HS-27A (cell line): ENCODE measurements around the gene SLC26A8.
"Not testable (repeated sequence)": the region's sequence is repeated elsewhere in the genome, so short reads cannot be mapped to it uniquely, and the experiment has no call there.

Source experiments
- DNase-seq: peaks from one replicate; pipeline ENCODE4 v3.0.0-alpha.2; 2012; ENCODE audit warnings: low read depth, missing footprints

SLC26A8 gene

DNA sequence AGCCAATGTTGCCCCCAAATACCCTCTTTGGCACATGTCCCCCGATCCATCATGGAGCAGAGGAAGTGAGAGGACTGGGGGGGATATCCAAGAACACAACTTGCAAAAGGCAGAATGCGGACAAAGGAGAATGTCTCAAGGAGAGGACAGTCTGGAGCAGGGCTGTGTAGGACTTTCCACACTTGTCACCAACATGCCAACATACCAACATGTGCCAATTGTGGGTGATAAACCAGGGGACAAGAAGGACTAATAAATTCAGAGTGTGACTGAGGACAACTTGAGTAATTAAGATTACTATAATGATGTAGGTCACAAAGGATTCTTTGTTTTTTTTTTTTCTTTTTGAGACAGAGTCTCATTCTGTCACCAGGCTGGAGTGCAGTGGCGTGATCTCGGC lies 8.8 kb downstream of the SLC26A8 start:
- no peak for DNase-seq

- DNase-seq, result no peak
Measured at GRCh38 chr6:36000451-36000850, 24.0 kb downstream of the SLC26A8 start.

DNA sequence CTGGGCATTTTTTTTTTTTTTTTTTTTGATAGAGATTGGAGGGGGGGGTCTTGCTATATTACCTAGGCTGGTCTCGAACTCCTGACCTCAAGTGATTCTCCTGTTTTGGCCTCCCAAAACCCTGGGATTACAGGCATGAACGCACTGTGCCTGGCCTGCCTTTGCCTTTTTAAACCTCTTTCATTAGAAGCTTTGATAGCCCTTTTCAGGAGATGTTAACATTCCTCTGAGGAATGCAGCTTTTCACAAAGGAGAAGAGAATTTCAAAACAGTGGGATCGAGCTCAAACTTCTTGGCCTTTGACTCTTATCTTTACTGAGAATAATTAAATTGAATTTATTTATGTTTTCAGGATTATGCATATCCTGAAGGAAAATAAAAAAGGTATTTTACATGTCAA lies 31.3 kb downstream of the SLC26A8 start:
- DNase-seq, result no peak

DNA sequence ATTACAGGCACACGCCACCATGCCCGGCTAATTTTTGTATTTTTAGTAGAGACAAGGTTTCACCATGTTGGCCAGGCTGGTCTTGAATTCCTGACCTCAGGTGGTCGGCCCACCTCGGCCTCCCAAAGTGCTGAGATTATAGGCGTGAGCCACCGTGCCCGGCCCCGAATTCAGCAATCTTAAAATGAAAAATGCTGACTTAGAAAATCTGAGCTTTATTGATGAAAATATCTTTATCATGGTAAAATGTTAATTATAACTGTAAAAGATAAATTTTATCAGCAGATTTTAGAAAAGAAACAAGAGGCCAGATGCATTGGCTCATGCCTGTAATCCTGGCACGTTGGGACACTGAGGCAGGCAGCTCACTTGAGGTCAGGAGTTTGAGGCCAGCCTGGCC lies 36.4 kb downstream of the SLC26A8 start:
- not testable (repeated sequence) for DNase-seq

GRCh38 chr6:35984701-35985100 lies 39.7 kb downstream of the SLC26A8 start:
- no peak for DNase-seq

DNA sequence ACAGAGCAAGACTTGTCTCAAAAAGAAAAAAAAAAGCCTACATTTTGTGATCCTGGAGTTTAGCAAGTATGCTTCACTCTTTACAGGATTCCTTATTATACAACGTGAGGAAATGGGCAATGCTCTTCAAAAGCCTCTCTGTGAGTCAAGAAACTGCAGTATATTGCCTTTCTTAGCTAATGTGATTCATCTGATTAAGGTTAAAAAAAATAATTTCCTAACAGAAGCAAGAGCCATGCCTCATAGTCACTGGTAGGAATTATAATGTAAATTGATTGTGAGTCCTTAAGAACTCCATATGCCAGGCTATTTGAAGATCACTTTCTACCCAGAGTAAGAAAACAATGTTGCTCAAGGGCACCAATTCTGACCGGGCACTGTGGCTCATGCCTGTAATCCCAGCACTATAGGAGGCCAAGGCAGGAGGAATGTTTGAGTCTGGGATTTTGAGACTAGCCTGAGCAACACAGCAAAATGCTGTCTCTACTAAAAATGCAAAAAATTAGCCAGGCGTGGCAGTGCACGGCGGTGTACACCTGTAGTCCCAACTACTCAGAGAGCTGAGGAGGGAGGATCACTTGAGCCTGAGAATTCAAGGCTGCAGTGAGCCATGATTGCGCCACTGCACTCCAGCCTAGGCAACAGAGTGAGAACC lies 43.3 kb downstream of the SLC26A8 start:
- DNase-seq, result no peak

GRCh38 chr6:35980126-35980525 lies 44.3 kb downstream of the SLC26A8 start:
- not testable (repeated sequence) for DNase-seq

DNA sequence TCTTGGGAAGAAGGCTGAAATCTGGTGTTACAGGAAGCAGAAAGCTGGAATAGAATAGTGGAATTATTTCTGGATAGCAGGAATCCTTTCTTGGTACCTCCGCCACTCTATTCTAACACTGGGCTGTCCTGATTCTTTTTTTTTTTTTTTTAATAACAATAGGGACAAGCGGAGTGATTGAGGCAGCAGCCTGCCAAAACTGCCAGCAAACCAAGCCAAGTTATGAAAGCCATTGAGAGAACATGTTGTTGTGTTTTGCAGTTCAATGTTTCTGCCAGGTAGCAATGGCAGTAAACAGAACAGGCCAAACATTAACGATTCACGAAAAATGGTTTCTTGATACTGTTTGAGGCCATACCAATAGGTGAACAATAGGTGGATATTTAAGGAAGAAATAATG lies 47.1 kb downstream of the SLC26A8 start:
- no peak for DNase-seq

- no peak for DNase-seq
Measured at GRCh38 chr6:35973670-35974222, 50.7 kb downstream of the SLC26A8 start.

- no peak for DNase-seq
Measured at GRCh38 chr6:35972471-35973367, 51.7 kb downstream of the SLC26A8 start.

DNA sequence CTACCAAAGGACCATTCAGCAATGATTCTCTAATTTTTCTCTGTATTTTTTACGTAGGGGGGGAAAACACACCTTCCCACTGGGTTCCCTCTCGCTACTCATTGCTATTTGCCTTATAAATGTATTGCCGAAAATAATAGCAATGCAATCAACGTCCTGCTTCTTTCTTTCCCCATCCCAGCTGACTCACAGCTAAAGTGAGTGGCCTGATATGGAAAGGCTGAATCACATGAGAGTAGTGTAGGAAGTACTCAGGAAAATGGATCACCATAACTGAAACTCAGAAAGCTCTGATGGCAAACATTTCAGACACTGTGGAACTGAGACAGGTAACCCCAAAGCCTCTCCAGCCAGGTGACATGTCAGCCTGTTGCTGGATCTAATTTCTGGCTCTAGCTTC lies 54.3 kb downstream of the SLC26A8 start:
- DNase-seq, result no peak

DNA sequence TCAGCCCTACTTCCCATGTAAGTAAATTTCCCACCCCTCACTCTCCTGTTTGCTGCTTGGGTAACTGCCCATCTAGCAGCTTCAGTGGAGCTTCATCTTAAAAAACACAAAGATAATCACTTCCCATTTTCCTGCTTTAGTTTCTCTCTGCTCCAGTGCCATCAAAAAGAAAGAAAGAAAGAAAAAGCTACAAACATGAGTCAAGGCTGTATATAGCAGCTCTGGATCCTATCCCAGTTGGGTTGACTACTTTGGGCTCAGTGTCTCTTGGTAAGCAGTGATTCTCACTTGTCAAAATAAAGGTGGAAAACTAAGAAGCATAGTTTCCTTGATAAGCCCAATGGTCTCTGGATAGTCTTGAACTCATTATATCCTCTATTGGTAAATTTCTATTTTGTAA lies 54.8 kb downstream of the SLC26A8 start:
- no peak for DNase-seq

- DNase-seq, result no peak
Measured at GRCh38 chr6:35968821-35969220, 55.6 kb downstream of the SLC26A8 start.

- DNase-seq, result no peak
Measured at GRCh38 chr6:35967076-35967774, 57.2 kb downstream of the SLC26A8 start.

GRCh38 chr6:35962779-35963560 lies 61.5 kb downstream of the SLC26A8 start:
- no peak for DNase-seq

DNA sequence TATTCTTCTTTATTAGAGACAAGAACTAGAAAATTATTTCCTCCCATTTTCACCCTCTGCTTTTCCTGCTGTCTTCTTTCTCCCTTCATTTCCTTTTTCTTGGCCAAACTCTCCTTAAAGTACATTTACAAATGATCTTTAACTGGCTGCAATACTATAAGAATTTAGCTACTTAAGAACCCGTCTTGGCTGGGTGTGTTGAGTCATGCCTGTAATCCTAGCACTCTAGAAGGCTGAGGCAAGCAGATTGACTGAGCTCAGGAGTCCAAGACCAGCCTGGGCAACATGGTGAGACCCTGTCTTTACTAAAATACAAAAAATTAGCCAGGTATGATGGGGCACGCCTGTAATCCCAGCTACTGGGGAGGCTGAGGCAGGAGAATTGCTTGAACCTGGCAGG lies 64.3 kb downstream of the SLC26A8 start:
- DNase-seq, result no peak

- DNase-seq, result no peak
Measured at GRCh38 chr6:35955970-35956369, 68.5 kb downstream of the SLC26A8 start.

GRCh38 chr6:35955521-35955920 lies 68.9 kb downstream of the SLC26A8 start:
- DNase-seq, result no peak

- DNase-seq, result no peak
Measured at GRCh38 chr6:35955071-35955470, 69.4 kb downstream of the SLC26A8 start.

DNA sequence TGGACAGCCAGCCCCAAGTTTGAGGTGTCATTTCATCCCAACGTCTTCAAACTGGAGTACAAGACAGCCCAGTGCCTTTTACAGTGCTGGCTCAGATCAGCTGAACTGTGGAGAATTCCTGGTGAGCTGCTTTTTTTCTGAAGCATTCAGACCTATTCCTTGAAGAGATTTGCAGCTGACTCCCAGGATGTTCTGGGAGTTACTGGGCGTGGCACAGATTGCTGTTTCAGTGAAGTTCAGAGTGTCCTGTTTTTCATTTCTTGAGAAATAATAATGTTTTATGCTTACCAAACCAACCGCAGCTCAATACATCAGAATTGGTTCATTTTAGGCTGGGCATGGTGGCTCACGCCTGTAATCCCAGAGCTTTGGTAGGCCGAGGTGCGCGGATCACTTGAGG lies 70.1 kb downstream of the SLC26A8 start:
- no peak for DNase-seq

DNA sequence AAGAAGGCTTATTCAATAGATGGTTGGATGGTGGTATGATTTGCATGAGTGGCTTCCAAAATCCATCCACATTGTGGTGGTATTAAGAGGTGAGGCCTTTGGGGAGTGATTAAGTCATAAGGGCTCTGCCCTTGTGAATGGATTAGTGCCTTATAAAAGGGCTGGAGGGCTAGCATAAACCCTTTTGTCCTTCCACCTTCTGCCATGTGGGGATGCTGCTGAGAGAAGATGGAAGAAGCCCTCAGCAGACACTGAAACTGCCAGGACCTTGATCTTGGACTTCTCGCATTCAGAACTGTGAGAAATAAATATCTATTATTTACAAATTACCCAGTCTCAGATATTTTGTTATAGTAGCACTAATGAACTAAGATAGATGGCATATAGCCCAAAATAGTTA lies 75.7 kb downstream of the SLC26A8 start:
- no peak for DNase-seq

- DNase-seq, result no peak
Measured at GRCh38 chr6:35945650-35946025, 78.8 kb downstream of the SLC26A8 start.
